ENCODE data around the gene IL12RB1. TPM values are rescaled to one million over a fixed set of nuclear protein-coding genes. Genes with fewer than 3 reads are reported as not detected.

The IL12RB1 gene
- total RNA-seq, 3 donors from 2014 or later: 1.8 to 4.0 (median 2.2) TPM

DNA sequence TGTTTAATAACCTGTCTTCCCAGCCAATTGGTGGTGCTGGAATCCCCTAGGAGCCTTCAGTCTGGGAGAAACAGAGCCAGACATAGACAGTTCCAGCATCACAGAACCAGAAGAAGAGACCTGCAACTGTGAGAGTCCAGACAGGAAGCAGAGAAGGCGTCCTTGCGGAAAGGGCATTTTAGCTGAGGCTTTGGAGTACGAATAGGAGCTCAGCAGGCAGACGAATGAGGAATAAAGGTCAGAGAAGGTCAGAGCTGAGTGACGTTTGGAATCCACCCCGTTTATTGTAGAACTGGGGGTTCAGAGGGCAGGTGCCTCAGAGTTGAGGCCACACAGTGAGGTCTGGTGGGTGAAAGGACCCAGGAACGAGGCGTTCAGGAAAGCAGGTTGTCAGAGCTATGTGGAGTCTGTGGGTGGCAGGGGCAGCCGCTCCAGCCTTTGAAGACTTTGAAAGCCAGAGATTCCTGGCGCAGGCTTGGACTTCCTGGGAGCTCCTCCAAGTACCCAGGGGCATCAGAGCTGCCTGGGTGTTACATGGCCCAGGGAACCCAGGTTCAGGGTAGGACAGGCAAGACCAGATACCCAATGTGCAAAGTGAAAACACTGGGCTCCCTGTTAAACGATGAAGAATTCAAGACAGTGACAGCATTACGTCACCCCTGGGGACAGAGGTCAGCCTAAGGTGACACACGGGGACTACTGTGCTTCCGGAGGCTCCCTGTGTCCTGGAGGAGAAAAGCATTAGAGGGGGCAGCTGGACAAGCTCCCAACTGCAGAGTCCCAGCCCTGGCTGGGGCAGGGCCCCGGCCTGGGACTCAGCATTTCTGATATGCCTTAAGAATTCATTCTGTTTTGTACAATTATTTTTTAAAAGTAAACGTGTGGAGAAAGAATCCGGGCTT is 73.3 kb downstream of the IL12RB1 start:
- peak; percentile 22 for ATAC-seq
- DNase-seq: no peak
- intact Hi-C loops (cut with DNase I, micrococcal nuclease): no loop called here
- H3K4me1 ChIP-seq (ENCODE audit: low read depth): no peaks in the 10 kb centered on the region
- H3K4me3 ChIP-seq: no peak overlapping the region
- peaks cover 13% of the 10 kb centered on the region for H3K36me3 ChIP-seq (ENCODE audit: low read depth)
- TF ChIP-seq, protein P1, sequence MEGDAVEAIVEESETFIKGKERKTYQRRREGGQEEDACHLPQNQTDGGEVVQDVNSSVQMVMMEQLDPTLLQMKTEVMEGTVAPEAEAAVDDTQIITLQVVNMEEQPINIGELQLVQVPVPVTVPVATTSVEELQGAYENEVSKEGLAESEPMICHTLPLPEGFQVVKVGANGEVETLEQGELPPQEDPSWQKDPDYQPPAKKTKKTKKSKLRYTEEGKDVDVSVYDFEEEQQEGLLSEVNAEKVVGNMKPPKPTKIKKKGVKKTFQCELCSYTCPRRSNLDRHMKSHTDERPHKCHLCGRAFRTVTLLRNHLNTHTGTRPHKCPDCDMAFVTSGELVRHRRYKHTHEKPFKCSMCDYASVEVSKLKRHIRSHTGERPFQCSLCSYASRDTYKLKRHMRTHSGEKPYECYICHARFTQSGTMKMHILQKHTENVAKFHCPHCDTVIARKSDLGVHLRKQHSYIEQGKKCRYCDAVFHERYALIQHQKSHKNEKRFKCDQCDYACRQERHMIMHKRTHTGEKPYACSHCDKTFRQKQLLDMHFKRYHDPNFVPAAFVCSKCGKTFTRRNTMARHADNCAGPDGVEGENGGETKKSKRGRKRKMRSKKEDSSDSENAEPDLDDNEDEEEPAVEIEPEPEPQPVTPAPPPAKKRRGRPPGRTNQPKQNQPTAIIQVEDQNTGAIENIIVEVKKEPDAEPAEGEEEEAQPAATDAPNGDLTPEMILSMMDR (IDR thresholded peaks at IDR 0.05): no peak
- no peaks in the 10 kb centered on the region for H3K9me3 ChIP-seq

DNA sequence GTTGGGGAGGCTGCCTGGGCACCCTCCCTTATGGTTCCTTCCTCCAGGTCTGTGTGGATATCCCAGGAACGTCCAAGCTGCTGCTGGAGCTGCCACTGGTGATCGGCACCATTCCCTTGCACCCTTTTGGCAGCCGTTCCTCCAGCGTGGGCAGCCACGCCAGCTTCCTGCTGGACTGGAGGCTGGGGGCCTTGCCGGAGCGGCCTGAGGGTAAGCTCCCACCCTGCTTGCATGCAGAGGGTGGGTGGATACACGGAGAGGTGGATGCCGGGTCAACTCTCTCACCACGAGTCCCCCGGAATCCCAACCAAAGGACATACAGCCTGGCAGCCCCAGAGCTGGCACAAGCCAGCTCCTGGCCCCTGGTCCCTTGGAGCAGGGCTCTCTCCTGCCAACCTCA is 76.6 kb downstream of the IL12RB1 start:
- intact Hi-C loops (cut with DNase I, micrococcal nuclease): no loop called here
- Histone ChIP-seq H3K4me1 (ENCODE audit: low read depth) (no peaks in the 10 kb centered on the region), H3K9me3 (no peaks in the 10 kb centered on the region), H3K4me3 (no peak overlapping the region), H3K36me3 (ENCODE audit: low read depth) (peaks cover 13% of the 10 kb centered on the region)
- TF ChIP-seq, protein P1 (IDR thresholded peaks at IDR 0.05): no peak
- ATAC-seq (no peak), DNase-seq (no peak)

DNA sequence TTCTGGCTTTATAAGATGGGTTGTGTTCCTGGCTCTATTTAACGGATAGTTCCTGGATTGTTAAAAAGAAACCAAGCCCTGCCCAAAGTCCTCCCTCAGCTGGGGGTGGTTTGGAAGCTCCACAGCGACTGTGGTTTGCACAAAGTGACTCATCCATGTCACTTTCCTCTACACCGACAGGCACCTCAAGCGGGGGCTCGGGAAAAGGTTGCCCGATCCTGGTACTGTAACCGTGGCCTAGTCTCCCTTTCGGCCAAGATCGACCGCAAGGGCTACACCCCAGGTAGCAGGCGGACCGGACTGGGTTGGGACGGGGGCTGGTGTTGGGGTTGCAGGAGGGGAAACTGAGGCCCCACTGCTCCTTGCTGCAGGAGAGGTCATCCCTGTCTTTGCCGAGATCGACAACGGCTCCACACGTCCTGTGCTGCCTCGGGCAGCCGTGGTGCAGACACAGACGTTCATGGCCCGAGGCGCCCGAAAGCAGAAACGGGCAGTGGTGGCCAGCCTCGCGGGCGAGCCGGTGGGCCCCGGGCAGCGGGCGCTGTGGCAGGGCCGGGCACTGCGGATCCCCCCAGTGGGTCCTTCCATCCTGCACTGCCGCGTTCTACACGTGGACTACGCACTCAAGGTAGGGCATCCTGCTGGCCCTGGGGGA is 77.2 kb downstream of the IL12RB1 start:
- H3K36me3 ChIP-seq (ENCODE audit: low read depth): peaks cover 13% of the 10 kb centered on the region
- TF ChIP-seq, protein P1 (IDR thresholded peaks at IDR 0.05): no peak
- intact Hi-C loops (cut with DNase I, micrococcal nuclease): loop anchor here in 1 of 2 donors (5.0 kb wide), 1 partner anchor 48 kb away; no protein-coding TSS in a partner anchor
- no peaks in the 10 kb centered on the region for H3K9me3 ChIP-seq
- no peaks in the 10 kb centered on the region for H3K4me1 ChIP-seq (ENCODE audit: low read depth)
- DNase-seq (peak in 1 of 3 donors; percentile 55), ATAC-seq (no peak)
- no peak overlapping the region for H3K4me3 ChIP-seq

Other genes starting within 250 kb of the IL12RB1 start
- 1 to 10 TPM; 3.1 to 9.1 (median 5.4) TPM for gene JAK3, start 239.0 kb downstream of the IL12RB1 start, total RNA-seq
- 1,000 to 10,000 TPM; 1,368 to 1,650 (median 1,462) TPM for gene RPL18A, start 227.0 kb downstream of the IL12RB1 start, total RNA-seq
- gene SLC5A5, start 215.0 kb downstream of the IL12RB1 start, total RNA-seq: under 1 TPM in 1 of 3 donors, not detected in 2; 0.19 TPM
- 10 to 100 TPM; 30.2 to 78.4 (median 56.3) TPM for gene CCDC124, start 153.9 kb downstream of the IL12RB1 start, total RNA-seq
- gene KCNN1, start 119.8 kb downstream of the IL12RB1 start, total RNA-seq: under 1 TPM in 1 of 3 donors, not detected in 2; 0.79 TPM
- gene ARRDC2, start 78.8 kb downstream of the IL12RB1 start, total RNA-seq: 10 to 100 TPM; 26.4 to 31.1 (median 30.8) TPM
- 10 to 100 TPM; 25.2 to 37.3 (median 34.7) TPM for gene MAST3, start 10.8 kb upstream of the IL12RB1 start, total RNA-seq
- 10 to 100 TPM; 31.6 to 40.0 (median 35.2) TPM for gene PIK3R2, start 66.2 kb upstream of the IL12RB1 start, total RNA-seq
- 100 to 1,000 TPM in 1 of 3 donors, 10 to 100 TPM in 2; 46.6 to 122 (median 49.4) TPM for gene IFI30, start 86.9 kb upstream of the IL12RB1 start, total RNA-seq
- 10 to 100 TPM in 2 of 3 donors, 1 to 10 TPM in 1; 6.7 to 12.4 (median 12.0) TPM for gene MPV17L2, start 106.3 kb upstream of the IL12RB1 start, total RNA-seq
- gene RAB3A, start 117.1 kb upstream of the IL12RB1 start, total RNA-seq: 1 to 10 TPM; 5.7 to 7.6 (median 6.8) TPM
- 1 to 10 TPM; 2.5 to 7.7 (median 6.2) TPM for gene PDE4C, start 139.5 kb upstream of the IL12RB1 start, total RNA-seq
- gene IQCN, start 187.5 kb upstream of the IL12RB1 start, total RNA-seq: 10 to 100 TPM in 1 of 3 donors, 1 to 10 TPM in 2; 4.4 to 10.6 (median 8.0) TPM
- 100 to 1,000 TPM; 267 to 328 (median 295) TPM for gene JUND, start 194.7 kb upstream of the IL12RB1 start, total RNA-seq
- gene LSM4, start 236.1 kb upstream of the IL12RB1 start, total RNA-seq: 100 to 1,000 TPM in 2 of 3 donors, 10 to 100 TPM in 1; 86.3 to 158 (median 124) TPM

All from mucosa of descending colon (tissue), 3 donors.